IMR-90 (cell line): ENCODE data around the gene UBQLN1.

Experiments used
- CEBPB ChIP-seq: IDR thresholded peaks from 2 replicates; pipeline ENCODE4 v1.6.1; 2012; ENCODE audit warnings: low read depth, low read length, improper control_type of control experiment
- CHD1 ChIP-seq: IDR thresholded peaks from 2 replicates; pipeline ENCODE4 v1.6.1; 2012; ENCODE audit warnings: low read depth, low read length, improper control_type of control experiment
- CTCF ChIP-seq: conservative IDR thresholded peaks from 2 replicates; pipeline ENCODE4 v1.5.1; 2012; ENCODE audit warnings: mild to moderate bottlenecking, low read depth, low read length, improper control_type of control experiment
- ELK1 ChIP-seq: fragments of 150-350 bp; IDR thresholded peaks from 2 replicates; pipeline ENCODE4 v1.6.1; 2016; ENCODE audit warnings: low read depth, mild to moderate bottlenecking, low read length, moderate library complexity, borderline replicate concordance
- FOS ChIP-seq: fragments of 150-350 bp; IDR thresholded peaks from 2 replicates; pipeline ENCODE4 v1.6.1; 2016; ENCODE audit warnings: low read depth, low read length
- MAZ ChIP-seq: IDR thresholded peaks from 2 replicates; pipeline ENCODE4 v1.6.1; 2012; ENCODE audit warnings: low read depth, mild to moderate bottlenecking, low read length, improper control_type of control experiment, moderate library complexity, borderline replicate concordance
- MXI1 ChIP-seq: IDR thresholded peaks from 2 replicates; pipeline ENCODE4 v1.6.1; 2012; ENCODE audit warnings: low read depth, mild to moderate bottlenecking, low read length, moderate library complexity, borderline replicate concordance
- NFE2L2 ChIP-seq: fragments of 150-350 bp; IDR thresholded peaks from 2 replicates; pipeline ENCODE4 v1.6.1; 2016; ENCODE audit warnings: low read depth, mild to moderate bottlenecking, low read length
- POLR2A ChIP-seq: IDR thresholded peaks from 2 replicates; pipeline ENCODE4 v1.6.1; 2012; ENCODE audit warnings: mild to moderate bottlenecking, low read depth, low read length
- RAD21 ChIP-seq: IDR thresholded peaks from 2 replicates; pipeline ENCODE4 v1.6.1; 2012; ENCODE audit warnings: low read length, improper control_type of control experiment
- RCOR1 ChIP-seq: IDR thresholded peaks from 2 replicates; pipeline ENCODE4 v1.6.1; 2012; ENCODE audit warnings: mild to moderate bottlenecking, low read length, improper control_type of control experiment; ENCODE audit not compliant: insufficient replicate concordance
- RFX5 ChIP-seq: IDR thresholded peaks from 2 replicates; pipeline ENCODE4 v1.8.0; 2012; ENCODE audit warnings: low read depth, mild to moderate bottlenecking, low read length, moderate library complexity
- SMC3 ChIP-seq: fragments of 150-350 bp; IDR thresholded peaks from 2 replicates; pipeline ENCODE4 v1.6.1; 2016; ENCODE audit warnings: low read depth, mild to moderate bottlenecking, antibody characterized with exemption, low read length, moderate library complexity
- USF2 ChIP-seq: fragments of 150-350 bp; IDR thresholded peaks from 2 replicates; pipeline ENCODE4 v1.6.1; 2017; ENCODE audit warnings: mild to moderate bottlenecking, antibody characterized with exemption, low read length, low read depth

- TF ChIP-seq CTCF (no peak), POLR2A (no peak), USF2 (no peak), MAZ (no peak), ELK1 (no peak), CEBPB (no peak), RAD21 (no peak), SMC3 (no peak), FOS (no peak), CHD1 (no peak), RFX5 (no peak), RCOR1 (no peak), MXI1 (no peak), NFE2L2 (no peak)
Measured at GRCh38 chr9:83649515-83649914, 58.2 kb downstream of the UBQLN1 start.
